HEK293 (cell line): ENCODE measurements around the gene PRCC.

Experiments used
- MYNN ChIP-seq: fragments of 450-650 bp; formaldehyde crosslinking; IDR thresholded peaks from 2 replicates; pipeline ENCODE4 v1.5.1; 2016; ENCODE audit warnings: missing biosample characterization, missing genetic modification characterization, borderline replicate concordance
- PRDM1 ChIP-seq: fragments of 450-650 bp; formaldehyde crosslinking; IDR thresholded peaks from 2 replicates; pipeline ENCODE4; 2016; ENCODE audit warnings: missing biosample characterization, missing genetic modification characterization
- ZBTB17 ChIP-seq: fragments of 450-650 bp; formaldehyde crosslinking; IDR thresholded peaks from 2 replicates; pipeline ENCODE4 v1.5.1; 2016; ENCODE audit warnings: missing biosample characterization, missing genetic modification characterization
- ZNF391 ChIP-seq: fragments of 450-650 bp; formaldehyde crosslinking; IDR thresholded peaks from 2 replicates; pipeline ENCODE4 v1.5.1; 2016; ENCODE audit warnings: low read depth, missing biosample characterization, missing genetic modification characterization, borderline replicate concordance
- ZNF777 ChIP-seq: fragments of 450-650 bp; formaldehyde crosslinking; IDR thresholded peaks from 2 replicates; pipeline ENCODE4 v1.5.1; 2017; ENCODE audit warnings: missing biosample characterization, missing genetic modification characterization, borderline replicate concordance
- ZNF830 ChIP-seq: fragments of 450-650 bp; IDR thresholded peaks from 2 replicates; pipeline ENCODE4 v1.5.0; 2018; ENCODE audit warnings: missing biosample characterization, missing genetic modification characterization, low read depth, mild to moderate bottlenecking, moderate library complexity
- TF ChIP-seq, protein P1 (sequence below): fragments of 450-650 bp; formaldehyde crosslinking; IDR thresholded peaks from 2 replicates; pipeline ENCODE4 v1.5.1; 2016; ENCODE audit warnings: missing biosample characterization, missing genetic modification characterization

DNA sequence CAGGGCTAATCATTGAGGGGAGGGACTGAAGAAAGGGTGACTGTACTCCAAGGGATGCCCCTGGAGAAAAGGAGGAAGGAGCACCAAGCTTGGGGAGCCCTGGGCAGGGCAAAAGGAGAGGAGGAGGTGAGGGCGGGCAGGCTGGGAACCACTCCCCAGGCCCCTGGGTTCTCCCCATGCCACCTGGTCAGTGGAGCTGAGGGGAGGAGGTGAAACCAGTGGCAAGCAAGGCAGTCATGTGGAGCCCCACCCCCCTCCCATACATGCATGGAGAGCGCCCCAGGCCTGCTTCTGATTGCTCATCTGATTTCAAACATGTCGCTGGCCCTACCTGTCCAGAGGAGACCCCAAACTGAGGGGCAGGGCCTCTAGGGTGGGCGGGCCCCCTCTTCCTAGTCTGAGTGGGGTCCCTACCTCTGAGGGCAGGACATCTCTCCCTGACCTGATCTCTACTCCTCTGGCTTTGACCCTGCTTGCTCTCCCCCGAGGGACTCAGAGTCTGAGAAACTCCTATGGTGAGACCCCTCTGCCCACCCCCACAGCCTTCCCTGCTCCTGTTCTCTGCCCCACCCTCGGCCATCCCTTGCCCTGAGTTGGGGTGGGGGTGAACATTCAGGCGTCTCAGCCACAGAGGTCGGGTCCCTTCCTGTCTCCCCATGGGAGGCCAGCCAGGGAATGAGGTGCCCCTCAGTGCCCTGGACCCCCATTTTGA lies 73.0 kb downstream of the PRCC start:
- TF ChIP-seq ZNF830 (tag by site-specific recombination) (no peak), ZNF777 (tag by site-specific recombination) (no peak), PRDM1 (tag by site-specific recombination) (no peak), ZBTB17 (tag by site-specific recombination) (no peak), MYNN (no peak), ZNF391 (tag by site-specific recombination) (no peak)
- TF ChIP-seq, protein P1, sequence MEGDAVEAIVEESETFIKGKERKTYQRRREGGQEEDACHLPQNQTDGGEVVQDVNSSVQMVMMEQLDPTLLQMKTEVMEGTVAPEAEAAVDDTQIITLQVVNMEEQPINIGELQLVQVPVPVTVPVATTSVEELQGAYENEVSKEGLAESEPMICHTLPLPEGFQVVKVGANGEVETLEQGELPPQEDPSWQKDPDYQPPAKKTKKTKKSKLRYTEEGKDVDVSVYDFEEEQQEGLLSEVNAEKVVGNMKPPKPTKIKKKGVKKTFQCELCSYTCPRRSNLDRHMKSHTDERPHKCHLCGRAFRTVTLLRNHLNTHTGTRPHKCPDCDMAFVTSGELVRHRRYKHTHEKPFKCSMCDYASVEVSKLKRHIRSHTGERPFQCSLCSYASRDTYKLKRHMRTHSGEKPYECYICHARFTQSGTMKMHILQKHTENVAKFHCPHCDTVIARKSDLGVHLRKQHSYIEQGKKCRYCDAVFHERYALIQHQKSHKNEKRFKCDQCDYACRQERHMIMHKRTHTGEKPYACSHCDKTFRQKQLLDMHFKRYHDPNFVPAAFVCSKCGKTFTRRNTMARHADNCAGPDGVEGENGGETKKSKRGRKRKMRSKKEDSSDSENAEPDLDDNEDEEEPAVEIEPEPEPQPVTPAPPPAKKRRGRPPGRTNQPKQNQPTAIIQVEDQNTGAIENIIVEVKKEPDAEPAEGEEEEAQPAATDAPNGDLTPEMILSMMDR (tag by site-specific recombination): no peak
